Uterus (tissue), 2 donors: ENCODE results near the gene PLAU.

Experiments
- POLR2A ChIP-seq, 2 donors: fragments of 450-650 bp; IDR thresholded peaks; one replicate each; pipeline ENCODE4 v1.6.1; 2016; ENCODE audit warnings: antibody characterized with exemption in 2 of 2, mild to moderate bottlenecking in 1 of 2, moderate library complexity in 1 of 2
- TF ChIP-seq, protein P1 (sequence below), 4 experiments: fragments of 200-600 bp in 2 of 4; fragments of 450-650 bp in 2 of 4; sonication (generic) in 2 of 4; IDR thresholded peaks; one replicate each; pipeline ENCODE4 v1.5.1; 2016 to 2019; ENCODE audit warnings: antibody characterized with exemption in 4 of 4, mild to moderate bottlenecking in 2 of 4, moderate library complexity in 1 of 4

DNA sequence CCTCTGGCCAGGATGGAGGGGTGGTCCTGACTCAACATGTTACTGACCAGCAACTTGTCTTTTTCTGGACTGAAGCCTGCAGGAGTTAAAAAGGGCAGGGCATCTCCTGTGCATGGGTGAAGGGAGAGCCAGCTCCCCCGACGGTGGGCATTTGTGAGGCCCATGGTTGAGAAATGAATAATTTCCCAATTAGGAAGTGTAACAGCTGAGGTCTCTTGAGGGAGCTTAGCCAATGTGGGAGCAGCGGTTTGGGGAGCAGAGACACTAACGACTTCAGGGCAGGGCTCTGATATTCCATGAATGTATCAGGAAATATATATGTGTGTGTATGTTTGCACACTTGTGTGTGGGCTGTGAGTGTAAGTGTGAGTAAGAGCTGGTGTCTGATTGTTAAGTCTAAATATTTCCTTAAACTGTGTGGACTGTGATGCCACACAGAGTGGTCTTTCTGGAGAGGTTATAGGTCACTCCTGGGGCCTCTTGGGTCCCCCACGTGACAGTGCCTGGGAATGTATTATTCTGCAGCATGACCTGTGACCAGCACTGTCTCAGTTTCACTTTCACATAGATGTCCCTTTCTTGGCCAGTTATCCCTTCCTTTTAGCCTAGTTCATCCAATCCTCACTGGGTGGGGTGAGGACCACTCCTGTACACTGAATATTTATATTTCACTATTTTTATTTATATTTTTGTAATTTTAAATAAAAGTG lies 6.0 kb downstream of the PLAU start:
- TF ChIP-seq POLR2A (IDR thresholded peaks at IDR 0.05), result no peak
- TF ChIP-seq, protein P1, sequence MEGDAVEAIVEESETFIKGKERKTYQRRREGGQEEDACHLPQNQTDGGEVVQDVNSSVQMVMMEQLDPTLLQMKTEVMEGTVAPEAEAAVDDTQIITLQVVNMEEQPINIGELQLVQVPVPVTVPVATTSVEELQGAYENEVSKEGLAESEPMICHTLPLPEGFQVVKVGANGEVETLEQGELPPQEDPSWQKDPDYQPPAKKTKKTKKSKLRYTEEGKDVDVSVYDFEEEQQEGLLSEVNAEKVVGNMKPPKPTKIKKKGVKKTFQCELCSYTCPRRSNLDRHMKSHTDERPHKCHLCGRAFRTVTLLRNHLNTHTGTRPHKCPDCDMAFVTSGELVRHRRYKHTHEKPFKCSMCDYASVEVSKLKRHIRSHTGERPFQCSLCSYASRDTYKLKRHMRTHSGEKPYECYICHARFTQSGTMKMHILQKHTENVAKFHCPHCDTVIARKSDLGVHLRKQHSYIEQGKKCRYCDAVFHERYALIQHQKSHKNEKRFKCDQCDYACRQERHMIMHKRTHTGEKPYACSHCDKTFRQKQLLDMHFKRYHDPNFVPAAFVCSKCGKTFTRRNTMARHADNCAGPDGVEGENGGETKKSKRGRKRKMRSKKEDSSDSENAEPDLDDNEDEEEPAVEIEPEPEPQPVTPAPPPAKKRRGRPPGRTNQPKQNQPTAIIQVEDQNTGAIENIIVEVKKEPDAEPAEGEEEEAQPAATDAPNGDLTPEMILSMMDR (IDR thresholded peaks at IDR 0.05), result no peak
